ENCODE data around the gene CCDC50.

CCDC50 gene

DNA sequence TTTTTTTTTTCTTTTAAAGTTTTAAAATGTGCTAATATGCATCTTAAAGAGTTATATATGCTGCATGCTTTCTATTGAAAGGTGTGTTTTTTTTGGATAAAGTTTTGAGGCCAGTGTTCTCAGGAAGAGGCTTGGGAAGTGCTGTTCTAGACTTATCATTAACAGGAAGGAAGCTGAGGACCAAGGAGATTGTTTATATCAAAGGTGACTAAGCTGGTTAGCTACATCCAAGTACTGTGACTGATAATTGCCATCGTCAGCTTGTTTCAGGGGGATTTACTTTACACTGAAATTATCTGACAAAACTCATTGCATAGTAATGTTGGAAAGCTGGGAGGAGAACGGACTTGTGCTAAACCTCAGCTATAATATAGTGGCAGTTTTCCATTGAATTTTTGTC is 37.5 kb downstream of the CCDC50 start:
- H3K9me3 Mint-ChIP-seq: no peaks in the 10 kb centered on the region
- peak overlapping the region; percentile 80 for H3K27ac Mint-ChIP-seq
- H3K36me3 Mint-ChIP-seq: peaks cover 36% of the 10 kb centered on the region
- no peak for ATAC-seq (ENCODE audit: low read depth)
- DNase-seq (ENCODE audit: low spot score in 2 of 2): no peak
- peaks cover 20% of the 10 kb centered on the region for H3K4me1 Mint-ChIP-seq
- H3K4me3 Mint-ChIP-seq: no peak overlapping the region
- H3K27me3 Mint-ChIP-seq: no peaks in the 10 kb centered on the region

DNA sequence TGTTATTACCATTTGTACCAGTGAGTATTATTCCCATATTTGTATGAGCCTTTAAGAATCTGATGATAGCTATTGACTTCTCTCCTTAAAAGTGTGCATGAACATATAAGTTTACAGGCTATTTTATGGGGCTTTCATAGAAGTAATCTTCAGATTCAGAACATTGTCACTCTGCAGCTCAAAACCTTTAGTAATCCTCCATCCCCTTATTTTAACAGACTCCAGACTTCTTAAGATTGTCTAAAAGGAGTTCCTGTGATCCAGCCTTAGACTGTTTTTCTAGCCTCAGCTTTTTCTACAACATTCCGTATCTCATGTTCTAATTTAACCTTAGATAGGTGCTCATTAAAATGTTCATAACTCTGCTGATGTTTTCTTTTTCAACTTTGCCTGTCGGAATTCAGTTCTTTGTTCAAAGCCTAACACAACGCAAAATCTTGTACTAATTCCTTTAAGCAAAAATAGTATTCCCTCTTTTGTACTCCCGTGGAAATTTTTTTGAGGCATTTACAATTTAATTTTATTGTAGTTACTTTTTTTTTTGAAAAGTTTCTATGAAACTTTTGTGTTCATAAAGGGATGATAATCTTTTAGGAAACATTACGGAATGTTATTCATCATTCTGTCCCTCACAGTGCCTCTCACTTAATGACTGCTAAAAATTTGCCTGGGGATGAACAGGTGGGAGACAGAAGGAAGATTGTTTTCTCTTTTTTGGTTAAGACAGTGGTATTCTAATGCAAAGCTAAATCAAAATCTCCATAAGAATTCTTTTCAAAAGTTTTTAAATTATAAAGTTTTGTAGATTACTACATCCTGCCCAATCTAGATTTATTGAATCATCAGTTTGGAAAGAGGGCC is 39.8 kb downstream of the CCDC50 start:
- H3K9me3 Mint-ChIP-seq: no peaks in the 10 kb centered on the region
- H3K27ac Mint-ChIP-seq: peak overlapping the region; percentile 67

DNA sequence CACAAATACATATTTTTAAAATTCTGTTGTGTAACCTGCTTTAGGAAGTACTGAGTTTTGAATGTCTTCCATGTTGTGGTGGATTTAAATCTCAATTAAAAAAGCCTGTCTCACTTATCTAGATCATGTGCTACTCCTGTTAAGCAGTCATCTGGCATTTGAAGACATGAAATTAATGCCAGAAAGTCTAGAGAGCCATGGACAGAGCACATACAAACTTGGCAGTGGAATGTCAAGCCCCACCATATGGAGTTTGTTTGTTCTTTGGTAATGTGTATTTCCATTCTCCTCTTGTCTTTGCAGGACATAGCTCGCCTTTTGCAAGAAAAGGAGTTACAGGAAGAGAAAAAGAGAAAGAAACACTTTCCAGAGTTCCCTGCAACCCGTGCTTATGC is 40.4 kb downstream of the CCDC50 start:
- no peak overlapping the region for H3K4me3 Mint-ChIP-seq
- H3K36me3 Mint-ChIP-seq: peaks cover 35% of the 10 kb centered on the region
- ATAC-seq (ENCODE audit: low read depth) (no peak), DNase-seq (ENCODE audit: low spot score in 2 of 2) (no peak)
- no peaks in the 10 kb centered on the region for H3K9me3 Mint-ChIP-seq
- H3K4me1 Mint-ChIP-seq: peaks cover 22% of the 10 kb centered on the region
- H3K27ac Mint-ChIP-seq: peak overlapping the region; percentile 31
- no peaks in the 10 kb centered on the region for H3K27me3 Mint-ChIP-seq

More for the DNA sequence above, 39.8 kb downstream of the CCDC50 start:
- H3K4me1 Mint-ChIP-seq: peaks cover 23% of the 10 kb centered on the region
- no peak overlapping the region for H3K4me3 Mint-ChIP-seq
- no peak for ATAC-seq (ENCODE audit: low read depth)
- no peak for DNase-seq (ENCODE audit: low spot score in 2 of 2)
- no peaks in the 10 kb centered on the region for H3K27me3 Mint-ChIP-seq
- peaks cover 35% of the 10 kb centered on the region for H3K36me3 Mint-ChIP-seq

DNA sequence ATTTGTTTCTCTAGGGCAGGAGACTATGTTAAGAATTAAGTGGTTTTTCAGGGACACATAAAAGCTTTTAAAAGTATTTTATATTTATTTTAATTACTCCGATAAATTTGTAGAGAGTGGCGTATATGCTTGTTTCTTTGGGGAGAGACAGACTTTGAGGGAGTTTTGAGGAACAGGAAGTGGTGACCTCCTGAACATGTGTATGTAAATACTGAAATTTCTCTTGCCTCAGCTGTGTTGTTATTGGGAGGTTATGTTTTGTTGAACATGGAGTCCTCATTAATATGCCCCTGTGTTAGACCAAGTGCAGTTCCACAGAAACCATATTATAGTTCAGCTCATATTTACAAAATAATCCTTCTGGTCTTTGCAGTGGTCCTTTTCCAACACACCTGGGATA is 42.9 kb downstream of the CCDC50 start:
- peak overlapping the region; percentile 61 for H3K27ac Mint-ChIP-seq
- H3K4me3 Mint-ChIP-seq: peak overlapping the region; percentile 13

DNA sequence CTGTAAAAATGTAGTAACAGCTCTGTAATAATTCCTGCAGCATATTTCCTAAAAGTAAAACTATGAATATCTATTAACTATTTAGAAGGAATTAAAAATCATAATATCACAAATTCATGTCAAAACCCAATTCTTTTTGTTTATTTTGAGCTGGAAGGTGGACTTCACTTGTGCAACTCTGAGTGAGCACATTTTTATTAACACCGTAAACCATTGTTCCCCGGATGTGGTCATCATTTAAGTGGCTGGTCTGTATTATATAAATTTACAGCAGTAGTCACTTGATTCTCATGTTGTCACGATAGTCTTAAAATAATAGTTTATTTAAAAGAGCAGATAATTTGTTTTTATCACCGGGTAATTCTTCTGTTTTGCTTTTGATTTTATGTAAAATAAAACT is 44.1 kb downstream of the CCDC50 start:
- DNase-seq (ENCODE audit: low spot score in 2 of 2) (no peak), ATAC-seq (ENCODE audit: low read depth) (no peak)
- no peak overlapping the region for H3K27ac Mint-ChIP-seq
- no peak overlapping the region for H3K4me3 Mint-ChIP-seq
- H3K4me1 Mint-ChIP-seq: peaks cover 26% of the 10 kb centered on the region
- peaks cover 41% of the 10 kb centered on the region for H3K36me3 Mint-ChIP-seq
- no peaks in the 10 kb centered on the region for H3K9me3 Mint-ChIP-seq
- no peaks in the 10 kb centered on the region for H3K27me3 Mint-ChIP-seq

More for the DNA sequence above, 42.9 kb downstream of the CCDC50 start:
- DNase-seq (ENCODE audit: low spot score in 2 of 2) (no peak), ATAC-seq (ENCODE audit: low read depth) (peak; percentile 95)
- peaks cover 39% of the 10 kb centered on the region for H3K36me3 Mint-ChIP-seq
- no peaks in the 10 kb centered on the region for H3K27me3 Mint-ChIP-seq
- peaks cover 21% of the 10 kb centered on the region for H3K4me1 Mint-ChIP-seq
- H3K9me3 Mint-ChIP-seq: no peaks in the 10 kb centered on the region

DNA sequence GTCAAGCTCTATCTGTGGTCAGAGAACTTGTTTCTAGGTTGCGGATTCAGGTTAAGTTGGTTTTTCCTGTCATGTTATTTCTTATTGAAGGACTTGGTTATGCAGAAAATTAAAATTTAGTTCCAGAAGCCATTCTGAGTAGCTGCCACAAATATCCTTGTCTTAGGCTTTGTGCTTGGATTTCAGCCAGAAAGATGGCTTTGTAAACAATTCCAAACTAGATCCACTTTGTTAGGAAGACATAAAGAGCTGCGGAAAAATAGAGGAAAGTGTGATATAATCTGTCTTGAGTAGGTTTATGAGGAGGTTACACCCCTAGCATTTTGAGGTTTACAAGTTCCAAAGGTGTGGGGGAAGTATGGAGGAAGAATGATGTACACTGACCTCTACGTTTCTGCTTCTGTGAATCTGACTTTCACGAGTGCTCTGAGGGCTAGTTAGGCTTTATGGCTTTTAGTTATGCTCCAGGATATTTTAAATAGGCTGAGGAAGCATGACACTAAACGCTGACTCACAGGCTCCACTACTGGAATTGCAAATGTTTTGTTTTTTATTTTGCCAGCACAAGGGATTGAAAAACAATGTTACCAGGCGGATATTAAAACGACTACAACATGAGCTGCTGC is 47.4 kb downstream of the CCDC50 start:
- Mint-ChIP-seq H3K4me3 (no peak overlapping the region), H3K4me1 (peaks cover 29% of the 10 kb centered on the region), H3K9me3 (no peaks in the 10 kb centered on the region), H3K36me3 (peaks cover 28% of the 10 kb centered on the region), H3K27me3 (no peaks in the 10 kb centered on the region), H3K27ac (peak overlapping the region; percentile 52)
- ATAC-seq (ENCODE audit: low read depth) (no peak), DNase-seq (ENCODE audit: low spot score in 2 of 2) (no peak)

DNA sequence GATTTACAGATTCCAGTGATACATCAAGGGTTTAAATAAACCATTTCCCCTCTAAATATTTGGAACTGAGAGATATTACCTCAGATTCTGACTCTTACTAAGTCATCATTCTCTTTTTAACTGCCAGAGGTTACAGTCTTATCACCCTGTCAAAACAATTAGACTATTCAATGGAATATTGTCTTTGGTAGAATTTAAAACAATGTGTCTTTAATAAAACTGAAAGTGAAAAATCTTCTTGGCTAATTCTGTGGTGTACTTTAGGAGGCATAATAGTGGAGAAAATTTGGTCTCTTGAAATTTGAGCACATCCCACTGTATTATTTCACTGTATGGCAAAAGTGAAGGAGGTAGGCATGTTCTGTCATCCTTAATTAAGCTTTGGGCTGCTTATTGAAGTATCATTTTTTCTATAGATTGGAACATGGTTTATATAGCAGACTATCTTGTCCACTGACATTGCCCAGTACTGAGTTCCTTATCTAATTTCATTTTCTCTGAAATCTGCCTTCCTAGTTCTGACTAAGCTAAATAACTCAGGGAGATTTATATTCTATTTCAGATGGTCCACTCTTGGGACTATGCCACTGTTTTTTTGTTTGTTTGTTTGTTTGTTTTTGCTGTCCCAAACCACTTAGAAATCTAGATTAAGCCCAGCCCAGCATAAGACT is 49.1 kb downstream of the CCDC50 start:
- Mint-ChIP-seq H3K4me1 (peaks cover 26% of the 10 kb centered on the region), H3K4me3 (no peak overlapping the region), H3K36me3 (peaks cover 26% of the 10 kb centered on the region), H3K27me3 (no peaks in the 10 kb centered on the region), H3K9me3 (no peaks in the 10 kb centered on the region), H3K27ac (peak overlapping the region; percentile 86)
- DNase-seq (ENCODE audit: low spot score in 2 of 2): no peak
- no peak for ATAC-seq (ENCODE audit: low read depth)

DNA sequence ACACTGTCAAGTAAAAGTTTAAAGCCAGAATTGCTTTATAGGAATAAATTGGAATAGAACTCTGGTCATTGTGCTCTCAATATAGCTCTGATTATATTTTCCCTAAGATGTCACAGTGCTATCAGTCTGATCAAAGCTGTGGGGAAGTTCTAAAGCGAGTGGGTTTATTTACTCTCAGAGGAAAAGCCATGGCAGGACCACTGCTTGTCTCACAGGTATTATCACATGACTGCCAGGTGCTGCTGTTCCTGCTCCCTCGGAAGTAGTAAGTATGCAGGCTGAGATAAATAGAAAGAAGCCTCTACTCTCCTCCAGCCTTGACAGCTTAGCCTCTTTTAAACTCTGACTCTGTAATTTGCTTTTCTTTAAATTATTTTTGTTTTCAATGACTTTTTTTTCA is 50.3 kb downstream of the CCDC50 start:
- H3K9me3 Mint-ChIP-seq: no peaks in the 10 kb centered on the region
- no peak overlapping the region for H3K4me3 Mint-ChIP-seq
- peak overlapping the region; percentile 86 for H3K27ac Mint-ChIP-seq
- no peak for DNase-seq (ENCODE audit: low spot score in 2 of 2)
- H3K36me3 Mint-ChIP-seq: peaks cover 29% of the 10 kb centered on the region
- H3K27me3 Mint-ChIP-seq: no peaks in the 10 kb centered on the region
- H3K4me1 Mint-ChIP-seq: peaks cover 26% of the 10 kb centered on the region
- peak; percentile 53 for ATAC-seq (ENCODE audit: low read depth)

DNA sequence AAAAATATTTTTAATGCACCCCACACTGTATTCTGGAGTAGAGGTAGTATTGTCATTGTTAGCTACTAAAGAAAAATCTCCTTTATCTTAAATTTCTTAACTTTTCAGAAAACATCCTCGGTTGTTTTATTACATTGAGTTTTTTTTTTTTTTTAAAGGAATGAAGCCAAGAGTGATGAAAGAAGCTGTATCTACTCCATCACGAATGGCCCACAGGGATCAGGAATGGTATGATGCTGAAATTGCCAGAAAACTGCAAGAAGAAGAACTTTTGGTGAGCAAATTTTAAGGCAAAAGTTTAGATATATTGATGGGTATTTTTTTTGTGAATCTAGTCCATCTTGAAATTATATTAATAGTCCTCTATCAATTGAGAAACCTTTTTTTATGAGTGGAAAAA is 50.8 kb downstream of the CCDC50 start:
- Mint-ChIP-seq H3K27me3 (no peaks in the 10 kb centered on the region), H3K4me3 (no peak overlapping the region), H3K27ac (no peak overlapping the region), H3K4me1 (peaks cover 25% of the 10 kb centered on the region), H3K36me3 (peaks cover 30% of the 10 kb centered on the region), H3K9me3 (no peaks in the 10 kb centered on the region)
- no peak for DNase-seq (ENCODE audit: low spot score in 2 of 2)
- ATAC-seq (ENCODE audit: low read depth): no peak

DNA sequence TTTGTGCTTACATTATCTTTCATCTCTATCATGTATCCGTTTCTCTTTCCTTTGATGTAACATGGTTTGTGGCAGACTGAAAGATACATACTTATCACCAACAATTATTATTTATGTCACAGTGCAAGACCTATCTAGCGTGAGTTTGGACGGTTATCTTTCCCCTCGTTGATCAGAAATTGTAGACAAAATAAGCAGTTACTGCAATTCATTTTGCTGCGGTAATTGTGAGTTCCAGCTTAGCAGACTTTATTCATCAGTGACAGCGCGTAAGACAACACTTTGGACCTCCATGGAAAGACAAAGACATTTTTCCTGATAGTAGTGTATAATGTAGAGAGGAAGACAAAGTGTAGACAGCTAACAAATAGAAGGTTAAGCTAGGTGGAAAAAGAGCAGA is 52.1 kb downstream of the CCDC50 start:
- peaks cover 24% of the 10 kb centered on the region for H3K4me1 Mint-ChIP-seq

DNA sequence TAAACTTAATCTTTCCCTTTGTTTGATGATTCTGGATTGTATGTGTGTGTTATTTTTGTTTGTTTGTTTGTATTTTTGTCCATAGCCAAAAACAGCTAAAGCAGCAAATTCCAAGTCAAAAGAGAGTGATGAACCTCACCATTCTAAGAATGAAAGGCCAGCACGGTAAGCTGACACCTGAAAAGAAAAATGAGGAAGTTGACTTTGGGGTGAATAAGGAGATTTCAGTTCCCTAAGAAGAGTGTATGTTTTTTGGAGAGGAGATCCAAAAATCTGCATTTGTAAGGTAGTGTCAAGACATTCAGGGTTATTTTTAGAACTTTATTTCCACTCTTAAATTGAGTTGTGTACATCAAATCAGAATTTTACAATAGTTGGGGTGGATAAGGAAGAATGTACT is 53.5 kb downstream of the CCDC50 start:
- peak; percentile 67 for ATAC-seq (ENCODE audit: low read depth)
- H3K4me1 Mint-ChIP-seq: peaks cover 26% of the 10 kb centered on the region
- H3K4me3 Mint-ChIP-seq: no peak overlapping the region
- peaks cover 33% of the 10 kb centered on the region for H3K36me3 Mint-ChIP-seq
- no peaks in the 10 kb centered on the region for H3K27me3 Mint-ChIP-seq
- no peak for DNase-seq (ENCODE audit: low spot score in 2 of 2)
- peak overlapping the region; percentile 12 for H3K27ac Mint-ChIP-seq
- no peaks in the 10 kb centered on the region for H3K9me3 Mint-ChIP-seq

More for the DNA sequence above, 52.1 kb downstream of the CCDC50 start:
- ATAC-seq (ENCODE audit: low read depth) (no peak), DNase-seq (ENCODE audit: low spot score in 2 of 2) (no peak)
- H3K4me3 Mint-ChIP-seq: no peak overlapping the region
- H3K27me3 Mint-ChIP-seq: no peaks in the 10 kb centered on the region
- H3K9me3 Mint-ChIP-seq: no peaks in the 10 kb centered on the region
- peak overlapping the region; percentile 18 for H3K27ac Mint-ChIP-seq
- H3K36me3 Mint-ChIP-seq: peaks cover 32% of the 10 kb centered on the region

DNA sequence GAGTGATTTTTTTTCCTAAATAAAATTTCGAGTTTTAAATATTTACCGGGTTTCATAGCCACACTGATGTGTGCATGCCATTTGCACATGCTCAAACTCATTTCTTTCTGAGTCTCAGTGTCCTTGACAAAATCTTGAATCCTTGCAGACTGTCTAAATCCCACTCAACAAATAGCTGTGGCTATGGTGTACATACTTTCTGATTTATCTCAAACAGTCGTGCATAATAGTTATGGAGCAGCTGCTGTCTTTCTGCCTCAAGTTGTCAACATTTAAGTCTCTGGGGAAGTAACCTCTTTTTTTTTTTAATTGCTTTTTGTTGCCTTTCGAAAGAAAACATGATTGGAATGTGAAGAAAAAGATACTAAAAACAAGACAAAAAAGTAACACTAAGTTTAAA is 53.9 kb downstream of the CCDC50 start:
- DNase-seq (ENCODE audit: low spot score in 2 of 2) (no peak), ATAC-seq (ENCODE audit: low read depth) (no peak)
- peaks cover 24% of the 10 kb centered on the region for H3K4me1 Mint-ChIP-seq
- H3K27me3 Mint-ChIP-seq: no peaks in the 10 kb centered on the region
- peak overlapping the region; percentile 12 for H3K27ac Mint-ChIP-seq
- no peaks in the 10 kb centered on the region for H3K9me3 Mint-ChIP-seq
- H3K36me3 Mint-ChIP-seq: peaks cover 31% of the 10 kb centered on the region
- no peak overlapping the region for H3K4me3 Mint-ChIP-seq

DNA sequence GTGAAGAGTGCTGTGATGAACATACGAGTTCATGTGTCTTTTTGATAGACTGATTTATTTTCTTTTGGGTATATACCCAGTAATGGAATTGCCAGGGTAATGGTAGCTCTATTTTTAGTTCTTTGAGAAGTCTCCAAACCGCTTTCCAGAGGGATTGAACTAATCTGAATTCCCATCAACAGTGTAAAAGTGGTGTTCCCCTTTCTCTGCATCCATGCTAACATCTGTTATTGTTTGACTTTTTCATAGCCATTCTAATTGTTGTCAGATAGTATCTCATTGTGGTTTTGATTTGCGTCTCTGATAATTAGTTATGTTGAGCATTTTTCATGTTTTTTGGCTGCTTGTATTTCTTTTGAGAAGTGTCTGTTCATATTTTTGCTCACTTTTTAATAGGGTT is 55.9 kb downstream of the CCDC50 start:
- no peak overlapping the region for H3K4me3 Mint-ChIP-seq
- peaks cover 18% of the 10 kb centered on the region for H3K4me1 Mint-ChIP-seq
- peaks cover 31% of the 10 kb centered on the region for H3K36me3 Mint-ChIP-seq
- peak overlapping the region; percentile 62 for H3K27ac Mint-ChIP-seq
- no peaks in the 10 kb centered on the region for H3K27me3 Mint-ChIP-seq
- ATAC-seq (ENCODE audit: low read depth) (no peak), DNase-seq (ENCODE audit: low spot score in 2 of 2) (no peak)
- no peaks in the 10 kb centered on the region for H3K9me3 Mint-ChIP-seq

DNA sequence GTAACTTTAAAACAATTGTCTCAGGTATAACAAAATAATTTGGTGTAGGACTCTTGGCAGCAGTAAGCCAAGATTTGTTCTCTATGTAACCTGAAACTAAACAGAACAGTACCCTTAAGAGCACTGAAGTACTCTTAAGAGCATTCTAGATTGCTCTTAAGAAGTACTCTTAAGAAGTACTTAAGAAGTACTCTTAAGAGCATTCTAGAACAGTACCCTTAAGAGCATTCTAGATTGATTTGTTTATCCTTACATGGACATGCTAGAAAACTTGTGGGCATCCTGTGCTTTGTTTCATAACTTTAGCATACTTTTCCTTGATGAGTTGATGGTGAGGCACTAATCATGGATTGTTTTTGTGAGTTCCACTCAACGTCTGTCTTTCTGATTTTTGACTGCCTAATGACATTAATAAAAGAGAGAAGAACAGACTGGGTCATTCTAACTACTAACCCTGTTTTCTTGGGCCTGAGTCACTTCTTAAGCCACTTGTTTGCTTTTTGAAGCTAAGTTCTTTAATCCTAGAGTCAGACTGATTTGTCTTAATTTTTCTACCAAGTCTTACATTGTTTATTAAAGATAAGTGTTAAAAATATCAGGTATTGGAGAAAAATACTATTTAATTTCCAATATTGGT is 58.4 kb downstream of the CCDC50 start:
- Mint-ChIP-seq H3K9me3 (no peaks in the 10 kb centered on the region), H3K27ac (peak overlapping the region; percentile 74), H3K36me3 (peaks cover 28% of the 10 kb centered on the region), H3K27me3 (no peaks in the 10 kb centered on the region), H3K4me3 (no peak overlapping the region), H3K4me1 (peaks cover 12% of the 10 kb centered on the region)
- DNase-seq (ENCODE audit: low spot score in 2 of 2) (no peak), ATAC-seq (ENCODE audit: low read depth) (no peak)

Data from memory B cell (primary cell).